ENCODE measurements around the gene SLX4. TPM values are rescaled to one million over a fixed set of nuclear protein-coding genes. Genes with fewer than 3 reads are reported as not detected.

The SLX4 gene
- total RNA-seq, 1 experiment from 2014 or later, result 5.1 TPM

DNA sequence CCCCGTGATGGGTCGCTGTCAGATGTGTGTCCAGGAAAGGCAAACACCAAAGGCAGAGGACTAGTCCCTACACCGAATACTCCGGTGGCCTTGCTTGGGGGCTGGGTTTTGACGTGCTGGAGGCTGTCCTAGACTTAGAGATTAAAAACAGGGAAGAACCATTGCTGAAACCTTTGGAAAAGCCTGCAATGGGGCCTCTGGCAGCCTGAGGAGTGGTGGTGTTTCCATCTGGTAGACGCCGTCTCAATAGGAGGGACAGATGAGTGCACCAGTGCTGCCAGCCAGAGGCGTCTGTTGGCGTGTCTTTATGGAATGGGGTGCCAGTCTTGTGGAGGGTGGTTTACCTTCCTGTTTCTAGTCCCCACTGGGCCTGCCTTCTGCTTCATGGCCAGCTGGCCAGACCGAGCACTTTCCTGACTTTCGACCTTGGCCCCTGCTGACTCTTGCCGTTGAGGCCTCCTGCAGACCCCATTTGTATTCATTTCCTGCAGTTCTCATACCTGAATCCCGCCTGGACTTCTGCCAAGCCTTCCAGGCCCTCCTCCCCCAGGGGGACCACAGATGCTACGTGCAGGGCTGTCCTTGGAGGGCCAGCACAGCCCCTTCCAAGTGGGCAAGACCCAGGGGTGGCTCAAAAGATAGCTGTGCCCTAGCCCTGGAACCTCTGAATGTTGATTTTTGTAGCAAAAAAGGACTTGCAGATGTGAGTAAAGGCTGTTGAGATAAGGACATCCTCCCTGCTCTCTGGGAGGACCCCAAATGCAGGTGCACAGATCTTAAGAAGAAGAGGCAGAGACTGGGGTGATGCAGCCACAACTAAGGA lies 41.2 kb upstream of the SLX4 start:
- Histone ChIP-seq H3K4me3 (ENCODE audit: low read length) (no peak overlapping the region), H3K9me2 (replicated peaks; ENCODE audit: low read length) (no peaks in the 10 kb centered on the region), H3K36me3 (ENCODE audit: low read depth, low read length) (peaks cover 4% of the 10 kb centered on the region; the same call in 1 of the 2 replicates), H3K79me2 (ENCODE audit: low read length) (no peaks in the 10 kb centered on the region), H3K4me1 (ENCODE audit: insufficient read depth, low read length) (no peaks in the 10 kb centered on the region), H3K27ac (ENCODE audit: low read length) (no peak overlapping the region), H3K27me3 (ENCODE audit: low read length) (no peaks in the 10 kb centered on the region), H2AFZ (ENCODE audit: low read length) (no peak overlapping the region), H3F3A (ENCODE audit: low read length, unreplicated experiment) (no peaks in the 10 kb centered on the region), H3K4me2 (ENCODE audit: low read length) (no peak overlapping the region), H3K9ac (ENCODE audit: low read length) (no peak overlapping the region), H4K20me1 (ENCODE audit: low read length) (no peaks in the 10 kb centered on the region), H3K9me3 (ENCODE audit: low read length) (no peaks in the 10 kb centered on the region)
- CTCF ChIA-PET, result no interaction called here
- no TSS peak for BruUV-seq (replicated peaks)
- DNase-seq, result no peak
- POLR2A ChIA-PET (ENCODE audit: unreplicated experiment), result no interaction called here
- intact Hi-C loops (cut with micrococcal nuclease), result no loop called here
- no peak for ATAC-seq
- TF ChIP-seq, protein P1, sequence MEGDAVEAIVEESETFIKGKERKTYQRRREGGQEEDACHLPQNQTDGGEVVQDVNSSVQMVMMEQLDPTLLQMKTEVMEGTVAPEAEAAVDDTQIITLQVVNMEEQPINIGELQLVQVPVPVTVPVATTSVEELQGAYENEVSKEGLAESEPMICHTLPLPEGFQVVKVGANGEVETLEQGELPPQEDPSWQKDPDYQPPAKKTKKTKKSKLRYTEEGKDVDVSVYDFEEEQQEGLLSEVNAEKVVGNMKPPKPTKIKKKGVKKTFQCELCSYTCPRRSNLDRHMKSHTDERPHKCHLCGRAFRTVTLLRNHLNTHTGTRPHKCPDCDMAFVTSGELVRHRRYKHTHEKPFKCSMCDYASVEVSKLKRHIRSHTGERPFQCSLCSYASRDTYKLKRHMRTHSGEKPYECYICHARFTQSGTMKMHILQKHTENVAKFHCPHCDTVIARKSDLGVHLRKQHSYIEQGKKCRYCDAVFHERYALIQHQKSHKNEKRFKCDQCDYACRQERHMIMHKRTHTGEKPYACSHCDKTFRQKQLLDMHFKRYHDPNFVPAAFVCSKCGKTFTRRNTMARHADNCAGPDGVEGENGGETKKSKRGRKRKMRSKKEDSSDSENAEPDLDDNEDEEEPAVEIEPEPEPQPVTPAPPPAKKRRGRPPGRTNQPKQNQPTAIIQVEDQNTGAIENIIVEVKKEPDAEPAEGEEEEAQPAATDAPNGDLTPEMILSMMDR (conservative IDR thresholded peaks at IDR 0.05; ENCODE audit: low read depth, low read length), result no peak
- no peak for TF ChIP-seq EZH2 (IDR thresholded peaks at IDR 0.05; ENCODE audit: low read length, unreplicated experiment)
- no peak for TF ChIP-seq EZH2phosphoT487 (IDR thresholded peaks at IDR 0.05; ENCODE audit: borderline replicate concordance, low read length)

DNA sequence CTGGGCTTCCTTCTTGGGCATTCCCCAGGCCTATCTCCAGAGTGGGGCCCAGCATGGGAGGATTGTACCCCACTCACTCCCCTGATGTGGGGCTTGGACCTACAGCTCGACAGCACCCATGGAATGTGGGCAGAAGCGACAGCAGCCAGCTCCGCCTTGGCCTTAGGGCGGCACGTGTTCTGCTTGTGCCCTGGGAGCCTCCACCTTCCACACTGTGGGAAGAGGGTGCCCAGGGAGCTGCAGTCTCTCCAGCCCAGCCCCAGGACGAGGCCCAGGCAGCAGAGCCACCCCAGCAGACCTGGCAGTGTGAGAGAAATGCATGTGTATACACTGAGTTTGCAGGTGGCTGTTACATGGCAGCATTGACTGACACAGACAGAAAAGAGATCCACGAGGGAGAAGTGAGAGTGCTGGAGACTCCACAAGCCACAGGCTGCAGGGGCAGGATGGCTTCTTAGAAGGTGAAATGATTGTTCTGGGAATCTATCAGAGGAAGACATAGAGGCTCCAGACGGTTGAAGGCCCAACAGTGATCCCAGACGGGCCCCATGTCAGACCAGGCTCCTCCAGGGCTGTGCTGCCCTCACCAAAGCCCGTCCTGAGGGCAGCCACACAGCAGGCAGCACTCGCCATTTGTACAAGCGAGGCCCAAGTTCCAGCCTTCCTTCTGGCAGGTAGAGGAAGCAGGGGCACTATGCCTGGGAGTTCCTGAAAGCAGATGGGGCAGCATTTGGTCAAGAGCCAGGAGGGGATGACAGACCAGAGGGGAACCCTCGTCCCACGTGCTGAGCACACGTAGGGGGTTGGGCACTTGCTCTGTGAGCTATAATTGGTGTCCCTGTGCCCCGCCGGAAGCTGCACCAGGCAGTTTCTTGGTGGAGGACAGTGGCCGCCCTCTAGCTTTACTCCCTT lies 40.3 kb upstream of the SLX4 start:
- Histone ChIP-seq H3K9me2 (replicated peaks; ENCODE audit: low read length) (no peaks in the 10 kb centered on the region), H3K27me3 (ENCODE audit: low read length) (no peaks in the 10 kb centered on the region), H3K9me3 (ENCODE audit: low read length) (no peaks in the 10 kb centered on the region), H2AFZ (ENCODE audit: low read length) (no peak overlapping the region), H3K36me3 (ENCODE audit: low read depth, low read length) (peaks cover 4% of the 10 kb centered on the region; the same call in 1 of the 2 replicates), H3K9ac (ENCODE audit: low read length) (no peak overlapping the region), H3K4me3 (ENCODE audit: low read length) (no peak overlapping the region), H3K4me1 (ENCODE audit: insufficient read depth, low read length) (peaks cover 7% of the 10 kb centered on the region), H3K79me2 (ENCODE audit: low read length) (no peaks in the 10 kb centered on the region), H3K4me2 (ENCODE audit: low read length) (no peak overlapping the region), H4K20me1 (ENCODE audit: low read length) (no peaks in the 10 kb centered on the region), H3F3A (ENCODE audit: low read length, unreplicated experiment) (no peaks in the 10 kb centered on the region), H3K27ac (ENCODE audit: low read length) (no peak overlapping the region)
- ATAC-seq, result no peak
- POLR2A ChIA-PET (ENCODE audit: unreplicated experiment), result no interaction called here
- DNase-seq, result no peak
- BruUV-seq (replicated peaks), result no TSS peak
- CTCF ChIA-PET, result no interaction called here
- TF ChIP-seq EZH2 (IDR thresholded peaks at IDR 0.05; ENCODE audit: low read length, unreplicated experiment) (no peak), EZH2phosphoT487 (IDR thresholded peaks at IDR 0.05; ENCODE audit: borderline replicate concordance, low read length) (no peak)
- TF ChIP-seq, protein P1 (conservative IDR thresholded peaks at IDR 0.05; ENCODE audit: low read depth, low read length), result no peak
- intact Hi-C loops (cut with micrococcal nuclease), result no loop called here

All from PC-3 (cell line).